Mesendoderm (in vitro differentiated cells): ENCODE measurements around the gene BBS9.

ENCODE experiments used
- DNase-seq: peaks from one replicate; pipeline ENCODE4 v3.0.0; 2013
- H2AK5ac ChIP-seq: 2 replicates; pipeline ENCODE4 v1.6.1; 2013; ENCODE audit warnings: low read length, inconsistent platforms
- H2BK120ac ChIP-seq: 2 replicates; pipeline ENCODE4 v1.6.1; 2013; ENCODE audit warnings: low read depth, mild to moderate bottlenecking, low read length, moderate library complexity, mixed read lengths
- H2BK15ac ChIP-seq: replicated peaks from 2 replicates; pipeline ENCODE4 v1.6.1; 2013; ENCODE audit warnings: low read depth, mild to moderate bottlenecking, moderate library complexity
- H2BK5ac ChIP-seq: 2 replicates; pipeline ENCODE4 v1.6.1; 2013; ENCODE audit warnings: low read length, inconsistent platforms
- H3K18ac ChIP-seq: 2 replicates; pipeline ENCODE4 v1.6.1; 2013; ENCODE audit warnings: mild to moderate bottlenecking, low read length, mixed read lengths
- H3K23ac ChIP-seq: one replicate; pipeline ENCODE4 v1.6.1; 2013; ENCODE audit warnings: low read length
- H3K27ac ChIP-seq: 2 replicates; pipeline ENCODE4 v1.5.1; 2013; ENCODE audit warnings: low read depth, mild to moderate bottlenecking, inconsistent platforms, low read length, moderate library complexity
- H3K27me3 ChIP-seq: 2 replicates; pipeline ENCODE4 v1.6.1; 2013; ENCODE audit warnings: low read length, control low read depth, mild to moderate bottlenecking, inconsistent platforms; ENCODE audit not compliant: insufficient read depth, poor library complexity
- H3K36me3 ChIP-seq: 2 replicates; pipeline ENCODE4 v1.6.1; 2013; ENCODE audit warnings: low read length, inconsistent platforms; ENCODE audit not compliant: control insufficient read depth, insufficient read depth
- H3K4ac ChIP-seq: one replicate; pipeline ENCODE4 v1.6.1; 2013; ENCODE audit warnings: low read depth, mild to moderate bottlenecking, low read length, moderate library complexity
- H3K4me1 ChIP-seq: 2 replicates; pipeline ENCODE4 v1.6.1; 2013; ENCODE audit warnings: low read depth, low read length, inconsistent platforms; ENCODE audit not compliant: control insufficient read depth
- H3K4me2 ChIP-seq: 2 replicates; pipeline ENCODE4 v1.6.1; 2013; ENCODE audit warnings: low read length
- H3K4me3 ChIP-seq: 2 replicates; pipeline ENCODE4 v1.5.1; 2013; ENCODE audit warnings: mild to moderate bottlenecking, low read length
- H3K56ac ChIP-seq: one replicate; pipeline ENCODE4 v1.6.1; 2013; ENCODE audit warnings: low read length
- H3K79me1 ChIP-seq: 2 replicates; pipeline ENCODE4 v1.6.1; 2013; ENCODE audit warnings: low read length, inconsistent platforms
- H3K79me2 ChIP-seq: 2 replicates; pipeline ENCODE4 v1.6.1; 2013; ENCODE audit warnings: mild to moderate bottlenecking, low read length; ENCODE audit not compliant: control insufficient read depth, insufficient read depth
- H3K9ac ChIP-seq: 2 replicates; pipeline ENCODE4 v1.6.1; 2013; ENCODE audit warnings: low read length, inconsistent platforms
- H4K5ac ChIP-seq: one replicate; pipeline ENCODE4 v1.6.1; 2013; ENCODE audit warnings: low read length
- H4K8ac ChIP-seq: one replicate; pipeline ENCODE4 v1.6.1; 2013; ENCODE audit warnings: low read depth, mild to moderate bottlenecking, control low read depth, low read length, moderate library complexity
- WGBS: extraction: QIAGEN DNeasy Blood & Tissue Kit; methylation state at CpG from one replicate; pipeline ENCODE4 v1.1.7; 2013; ENCODE audit warnings: low lambda C conversion rate, missing lambda C conversion rate; ENCODE audit not compliant: insufficient coverage; ENCODE audit errors: extremely low coverage; 5-methylcytosine and 5-hydroxymethylcytosine counted together

The BBS9 gene

DNA sequence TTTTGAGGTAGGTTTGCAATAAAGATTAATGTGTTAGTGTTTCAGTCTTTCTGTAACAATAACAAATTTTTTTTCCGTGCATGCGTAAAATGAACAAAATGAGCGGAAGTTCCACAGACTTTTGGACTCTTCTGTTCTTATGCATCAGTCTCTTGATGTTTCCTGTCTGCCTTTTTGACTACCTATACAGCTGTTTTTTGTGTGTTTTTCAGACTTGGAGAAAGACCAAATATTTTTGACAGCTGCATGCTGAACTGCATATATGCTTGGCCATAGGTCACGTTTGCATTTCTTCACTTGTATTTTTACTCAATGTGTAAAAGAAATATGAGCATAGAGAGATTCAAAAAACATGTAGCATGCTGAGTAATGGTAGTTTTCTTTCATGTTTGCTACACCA lies 119.3 kb downstream of the BBS9 start:
- H3K23ac ChIP-seq = no peak overlapping the region
- H4K8ac ChIP-seq = no peak overlapping the region
- no CpG with 5 or more reads among the region's 4 CpGs for WGBS
- no peaks in the 10 kb centered on the region for H3K27me3 ChIP-seq
- H3K4me3 ChIP-seq = no peak overlapping the region
- H4K5ac ChIP-seq = no peak overlapping the region
- H3K79me1 ChIP-seq = no peaks in the 10 kb centered on the region
- no peak overlapping the region for H2BK5ac ChIP-seq
- H3K56ac ChIP-seq = no peak overlapping the region
- H3K36me3 ChIP-seq = no peaks in the 10 kb centered on the region
- H2AK5ac ChIP-seq = no peak overlapping the region
- H3K4ac ChIP-seq = no peak overlapping the region
- no peaks in the 10 kb centered on the region for H3K4me1 ChIP-seq
- no peaks in the 10 kb centered on the region for H3K79me2 ChIP-seq
- no peak overlapping the region for H3K4me2 ChIP-seq
- H2BK120ac ChIP-seq = no peak overlapping the region
- no peak overlapping the region for H3K27ac ChIP-seq
- no peak overlapping the region for H3K18ac ChIP-seq
- H3K9ac ChIP-seq = no peak overlapping the region
- DNase-seq = no peak
- no peak overlapping the region for H2BK15ac ChIP-seq

DNA sequence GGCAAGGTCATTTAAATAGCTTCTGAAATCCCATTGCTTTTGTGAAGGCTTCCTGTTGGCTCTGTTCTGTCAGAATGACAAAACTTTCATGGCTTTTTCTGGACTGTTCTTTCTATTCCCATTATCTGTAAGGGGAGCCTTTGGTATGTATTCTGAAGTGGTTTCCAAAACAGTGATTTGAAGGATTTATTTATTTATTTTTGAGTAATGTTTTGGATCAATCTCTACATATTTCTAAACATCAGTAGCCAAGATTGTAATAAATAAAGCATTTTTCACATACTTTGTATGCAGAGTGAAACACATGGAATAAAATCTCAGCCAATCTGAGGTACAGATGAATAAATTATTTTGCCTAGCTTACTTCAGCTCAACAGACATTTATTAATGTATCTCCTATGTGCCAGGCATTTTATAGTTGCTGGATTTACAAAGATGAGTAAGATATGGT lies 121.1 kb downstream of the BBS9 start:
- Histone ChIP-seq H3K27me3 (no peaks in the 10 kb centered on the region), H3K4me2 (no peak overlapping the region), H3K4me1 (no peaks in the 10 kb centered on the region), H3K23ac (no peak overlapping the region), H2AK5ac (no peak overlapping the region), H3K36me3 (no peaks in the 10 kb centered on the region), H3K18ac (no peak overlapping the region), H2BK120ac (no peak overlapping the region), H3K4ac (no peak overlapping the region), H3K27ac (no peak overlapping the region), H2BK15ac (no peak overlapping the region), H3K79me1 (no peaks in the 10 kb centered on the region), H3K56ac (no peak overlapping the region), H4K5ac (no peak overlapping the region), H2BK5ac (no peak overlapping the region), H4K8ac (no peak overlapping the region), H3K4me3 (no peak overlapping the region), H3K79me2 (no peaks in the 10 kb centered on the region), H3K9ac (no peak overlapping the region)
- DNase-seq = no peak

DNA sequence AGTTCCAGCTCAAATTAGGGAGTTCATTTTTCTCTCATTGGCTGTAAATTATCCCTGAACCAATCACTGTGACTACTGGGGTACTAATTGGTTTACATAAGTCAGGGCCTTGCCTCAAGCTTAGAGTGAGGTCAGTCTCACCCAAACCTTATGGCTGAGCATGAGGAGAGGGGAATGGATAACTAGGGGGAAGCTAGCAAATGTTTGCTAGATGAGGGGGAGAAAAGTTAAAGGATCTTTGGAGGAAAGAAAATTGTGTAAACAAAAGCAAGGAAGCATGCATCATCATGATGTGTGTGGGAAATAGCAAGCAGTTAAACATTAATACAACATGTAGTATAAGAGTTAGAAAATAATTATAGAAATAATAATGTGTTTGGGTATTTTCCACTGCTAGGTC lies 121.9 kb downstream of the BBS9 start:
- H3K36me3 ChIP-seq = no peaks in the 10 kb centered on the region
- H2BK15ac ChIP-seq = no peak overlapping the region
- H3K79me2 ChIP-seq = no peaks in the 10 kb centered on the region
- no peak overlapping the region for H3K4ac ChIP-seq
- no peak overlapping the region for H4K5ac ChIP-seq
- H2BK120ac ChIP-seq = no peak overlapping the region
- no peak overlapping the region for H3K4me3 ChIP-seq
- no peak overlapping the region for H3K4me2 ChIP-seq
- no peak overlapping the region for H2AK5ac ChIP-seq
- no peak overlapping the region for H3K9ac ChIP-seq
- no peaks in the 10 kb centered on the region for H3K4me1 ChIP-seq
- no peak overlapping the region for H3K56ac ChIP-seq
- no peak overlapping the region for H3K27ac ChIP-seq
- H3K18ac ChIP-seq = no peak overlapping the region
- DNase-seq = no peak
- H3K27me3 ChIP-seq = no peaks in the 10 kb centered on the region
- H4K8ac ChIP-seq = no peak overlapping the region
- H3K23ac ChIP-seq = no peak overlapping the region
- no peak overlapping the region for H2BK5ac ChIP-seq
- no peaks in the 10 kb centered on the region for H3K79me1 ChIP-seq

DNA sequence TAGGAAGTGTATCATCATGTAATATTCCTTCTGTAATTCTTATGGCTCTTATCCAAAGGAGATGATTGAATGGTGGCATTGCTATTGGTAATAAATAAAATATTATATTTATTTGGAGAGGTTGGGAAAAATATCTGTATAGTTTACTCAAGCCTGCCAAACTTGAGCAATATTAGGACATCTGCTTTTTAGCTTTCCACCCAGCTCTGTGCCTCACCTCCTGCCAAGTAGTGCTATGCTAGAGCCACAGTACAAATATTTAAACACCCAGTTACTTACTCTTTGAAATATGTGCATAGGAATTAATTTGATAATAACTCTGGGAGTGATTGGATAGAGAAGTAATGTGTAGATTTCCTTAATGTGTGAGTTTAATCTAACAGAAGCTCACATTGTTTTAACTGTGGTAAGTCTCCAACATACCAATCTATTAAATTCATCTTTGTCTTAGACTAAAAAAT lies 129.2 kb downstream of the BBS9 start:
- H4K8ac ChIP-seq = no peak overlapping the region
- no peak overlapping the region for H3K18ac ChIP-seq
- DNase-seq = no peak
- H3K4me3 ChIP-seq = no peak overlapping the region
- no peaks in the 10 kb centered on the region for H3K79me2 ChIP-seq
- no peak overlapping the region for H4K5ac ChIP-seq
- H3K36me3 ChIP-seq = no peaks in the 10 kb centered on the region
- no peak overlapping the region for H3K9ac ChIP-seq
- no peak overlapping the region for H2BK120ac ChIP-seq
- no peak overlapping the region for H3K23ac ChIP-seq
- no peak overlapping the region for H2BK5ac ChIP-seq
- H3K4me1 ChIP-seq = no peaks in the 10 kb centered on the region
- no peak overlapping the region for H3K27ac ChIP-seq
- no peak overlapping the region for H3K4me2 ChIP-seq
- H3K79me1 ChIP-seq = no peaks in the 10 kb centered on the region
- H3K4ac ChIP-seq = no peak overlapping the region
- H2BK15ac ChIP-seq = no peak overlapping the region
- no peak overlapping the region for H3K56ac ChIP-seq
- no peak overlapping the region for H2AK5ac ChIP-seq
- H3K27me3 ChIP-seq = no peaks in the 10 kb centered on the region

DNA sequence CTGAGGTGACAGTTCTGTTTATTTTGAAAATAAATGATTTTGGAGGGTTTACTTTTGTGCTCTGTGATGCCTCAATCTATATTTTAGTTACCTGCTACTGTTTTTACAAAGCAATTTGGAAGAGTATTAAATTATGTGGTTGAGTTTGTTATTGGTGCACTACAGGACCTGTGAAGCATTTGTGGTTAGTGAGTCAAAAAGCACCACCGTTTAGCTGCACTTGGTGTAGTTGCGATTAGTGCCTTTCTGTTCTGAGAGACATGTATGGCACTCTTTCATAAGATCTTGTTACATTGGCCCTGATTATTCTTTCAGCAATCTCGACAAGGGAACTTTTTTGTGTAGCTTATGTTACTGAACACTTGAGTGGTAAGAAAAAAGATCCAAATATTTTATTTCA lies 132.2 kb downstream of the BBS9 start:
- no peak overlapping the region for H3K23ac ChIP-seq
- no peak overlapping the region for H3K9ac ChIP-seq
- H2BK5ac ChIP-seq = no peak overlapping the region
- no peak overlapping the region for H4K8ac ChIP-seq
- WGBS = no CpG with 5 or more reads among the region's 3 CpGs
- no peak overlapping the region for H3K4me2 ChIP-seq
- H3K79me1 ChIP-seq = no peaks in the 10 kb centered on the region
- no peak overlapping the region for H3K18ac ChIP-seq
- no peaks in the 10 kb centered on the region for H3K79me2 ChIP-seq
- no peak overlapping the region for H2BK120ac ChIP-seq
- no peaks in the 10 kb centered on the region for H3K36me3 ChIP-seq
- H2AK5ac ChIP-seq = no peak overlapping the region
- H3K4me3 ChIP-seq = no peak overlapping the region
- H3K4ac ChIP-seq = no peak overlapping the region
- no peak overlapping the region for H3K56ac ChIP-seq
- H3K27ac ChIP-seq = no peak overlapping the region
- H2BK15ac ChIP-seq = no peak overlapping the region
- H3K4me1 ChIP-seq = no peaks in the 10 kb centered on the region
- H3K27me3 ChIP-seq = no peaks in the 10 kb centered on the region
- DNase-seq = no peak
- no peak overlapping the region for H4K5ac ChIP-seq

DNA sequence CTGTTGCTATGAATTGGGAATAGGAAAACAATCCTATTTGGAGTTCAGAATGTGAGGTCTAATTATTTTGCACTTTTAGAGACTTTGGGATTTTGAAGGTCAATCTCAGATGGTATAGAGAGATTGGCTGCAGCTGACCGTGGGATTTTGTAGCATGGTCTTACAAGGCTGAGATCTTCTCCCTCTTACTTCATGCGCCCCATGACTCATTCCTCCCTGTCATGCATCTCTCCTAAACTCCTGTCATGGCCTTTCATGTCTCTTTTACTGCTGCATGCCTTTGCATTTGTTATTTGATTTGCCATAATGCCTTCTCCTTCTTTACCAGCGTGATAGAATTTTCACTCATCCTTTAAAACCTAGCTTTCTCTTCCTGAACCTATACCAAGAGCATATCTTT lies 133.1 kb downstream of the BBS9 start:
- Histone ChIP-seq H2AK5ac (no peak overlapping the region), H3K36me3 (no peaks in the 10 kb centered on the region), H3K27me3 (no peaks in the 10 kb centered on the region), H3K9ac (no peak overlapping the region), H4K5ac (no peak overlapping the region), H3K4me1 (no peaks in the 10 kb centered on the region), H3K79me2 (no peaks in the 10 kb centered on the region), H3K4me3 (no peak overlapping the region), H3K79me1 (no peaks in the 10 kb centered on the region), H3K56ac (no peak overlapping the region), H3K18ac (no peak overlapping the region), H3K23ac (no peak overlapping the region), H3K27ac (no peak overlapping the region), H4K8ac (no peak overlapping the region), H2BK5ac (no peak overlapping the region), H2BK120ac (no peak overlapping the region), H3K4ac (no peak overlapping the region), H3K4me2 (no peak overlapping the region), H2BK15ac (no peak overlapping the region)
- no CpG with 5 or more reads among the region's 3 CpGs for WGBS
- peak; percentile 48 for DNase-seq
